DOHH2 (cell line): Measurements from ENCODE around the gene SHISA8.

Experiments used
- CTCF ChIP-seq: fragments of 200-600 bp; sonication (generic); IDR thresholded peaks from one replicate; pipeline ENCODE4 v1.5.1; 2014; ENCODE audit warnings: antibody characterized with exemption, mild to moderate bottlenecking, low read depth, low read length; ENCODE audit not compliant: poor library complexity, severe bottlenecking
- EZH2phosphoT487 ChIP-seq: fragments of 200-600 bp; sonication (generic); IDR thresholded peaks from 2 replicates; pipeline ENCODE4 v1.6.1; 2017; ENCODE audit warnings: borderline replicate concordance, mild to moderate bottlenecking, antibody characterized with exemption, low read length, moderate library complexity, mixed read lengths

DNA sequence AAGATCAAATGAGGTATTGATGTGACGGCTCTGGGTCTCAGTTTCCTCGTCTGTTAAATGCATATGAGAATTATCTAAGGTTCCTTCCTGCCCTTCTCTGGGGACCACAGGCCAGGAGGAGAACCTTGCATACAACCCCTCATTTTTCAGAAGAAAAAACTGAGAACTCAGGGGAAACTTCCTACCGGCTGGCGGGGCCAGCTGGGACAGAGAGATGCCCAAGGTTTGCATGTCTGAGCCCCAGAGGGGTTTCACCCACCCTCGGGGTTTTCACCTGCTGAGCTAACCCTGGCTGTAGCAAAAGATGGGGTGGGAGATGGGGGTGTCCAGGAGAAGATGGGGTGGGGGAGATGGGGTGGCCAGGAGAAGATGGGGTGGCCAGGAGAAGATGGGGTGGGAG lies 7.5 kb upstream of the SHISA8 start:
- TF ChIP-seq CTCF: no peak
- TF ChIP-seq EZH2phosphoT487: no peak
